ENCODE measurements around the gene SULT1C4. TPM values are rescaled to one million over a fixed set of nuclear protein-coding genes. Genes with fewer than 3 reads are reported as not detected.

The SULT1C4 gene
- total RNA-seq, 4 donors from 2014 or later, result 0.27 to 0.79 TPM; not detected in 2

DNA sequence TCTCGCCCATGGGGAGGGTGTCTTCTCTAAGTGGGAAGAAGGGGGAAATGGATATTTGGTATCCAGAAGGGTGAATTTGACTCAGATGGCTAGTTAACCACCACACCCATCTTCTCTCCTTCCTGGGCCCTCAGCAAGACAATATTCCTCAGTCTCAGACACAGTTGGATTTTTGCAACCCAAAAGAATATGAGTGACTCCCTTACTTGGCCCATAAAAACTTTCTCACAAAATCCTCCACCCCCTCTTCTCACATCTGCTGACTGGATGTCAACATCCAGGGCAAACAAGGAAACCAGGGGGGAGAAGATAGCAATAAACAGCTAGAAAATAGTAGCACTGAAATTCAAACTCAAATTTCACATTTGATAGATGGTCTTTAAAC lies 35.9 kb downstream of the SULT1C4 start:
- Histone ChIP-seq H3K27me3 (no peaks in the 10 kb centered on the region), H3K4me3 (no peak overlapping the region), H3K9me3 (no peaks in the 10 kb centered on the region), H3K36me3 (no peaks in the 10 kb centered on the region), H3K4me1 (no peaks in the 10 kb centered on the region), H3K27ac (no peak overlapping the region)
- TF ChIP-seq, protein P1, sequence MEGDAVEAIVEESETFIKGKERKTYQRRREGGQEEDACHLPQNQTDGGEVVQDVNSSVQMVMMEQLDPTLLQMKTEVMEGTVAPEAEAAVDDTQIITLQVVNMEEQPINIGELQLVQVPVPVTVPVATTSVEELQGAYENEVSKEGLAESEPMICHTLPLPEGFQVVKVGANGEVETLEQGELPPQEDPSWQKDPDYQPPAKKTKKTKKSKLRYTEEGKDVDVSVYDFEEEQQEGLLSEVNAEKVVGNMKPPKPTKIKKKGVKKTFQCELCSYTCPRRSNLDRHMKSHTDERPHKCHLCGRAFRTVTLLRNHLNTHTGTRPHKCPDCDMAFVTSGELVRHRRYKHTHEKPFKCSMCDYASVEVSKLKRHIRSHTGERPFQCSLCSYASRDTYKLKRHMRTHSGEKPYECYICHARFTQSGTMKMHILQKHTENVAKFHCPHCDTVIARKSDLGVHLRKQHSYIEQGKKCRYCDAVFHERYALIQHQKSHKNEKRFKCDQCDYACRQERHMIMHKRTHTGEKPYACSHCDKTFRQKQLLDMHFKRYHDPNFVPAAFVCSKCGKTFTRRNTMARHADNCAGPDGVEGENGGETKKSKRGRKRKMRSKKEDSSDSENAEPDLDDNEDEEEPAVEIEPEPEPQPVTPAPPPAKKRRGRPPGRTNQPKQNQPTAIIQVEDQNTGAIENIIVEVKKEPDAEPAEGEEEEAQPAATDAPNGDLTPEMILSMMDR (IDR thresholded peaks at IDR 0.05), result no peak
- no peak for TF ChIP-seq POLR2A (IDR thresholded peaks at IDR 0.05)
- no peak for TF ChIP-seq POLR2AphosphoS5 (IDR thresholded peaks at IDR 0.05)
- no peak for TF ChIP-seq EP300 (IDR thresholded peaks at IDR 0.05; ENCODE audit: low read depth)
- 81% methylated on average over 1 of the region's 1 CpG; no CpG with 5 or more reads in 1 of the 2 donors for WGBS, 2 donors (ENCODE audit: low coverage in 1 of 2)
- no peak for DNase-seq
- in situ Hi-C loops (cut with MboI; ENCODE audit: low pct_ligation_motif_present in 1 of 4, low pct_unique_long_range_greater_than_20kb in 1 of 4, low sequenced_read_pairs in 3 of 4) (loop anchor here in 1 of 4 donors (25.0 kb wide), 1 partner anchor 174 kb away; no protein-coding TSS in a partner anchor), intact Hi-C loops (cut with DNase I; ENCODE audit: low total_unique reads) (no loop called here)

DNA sequence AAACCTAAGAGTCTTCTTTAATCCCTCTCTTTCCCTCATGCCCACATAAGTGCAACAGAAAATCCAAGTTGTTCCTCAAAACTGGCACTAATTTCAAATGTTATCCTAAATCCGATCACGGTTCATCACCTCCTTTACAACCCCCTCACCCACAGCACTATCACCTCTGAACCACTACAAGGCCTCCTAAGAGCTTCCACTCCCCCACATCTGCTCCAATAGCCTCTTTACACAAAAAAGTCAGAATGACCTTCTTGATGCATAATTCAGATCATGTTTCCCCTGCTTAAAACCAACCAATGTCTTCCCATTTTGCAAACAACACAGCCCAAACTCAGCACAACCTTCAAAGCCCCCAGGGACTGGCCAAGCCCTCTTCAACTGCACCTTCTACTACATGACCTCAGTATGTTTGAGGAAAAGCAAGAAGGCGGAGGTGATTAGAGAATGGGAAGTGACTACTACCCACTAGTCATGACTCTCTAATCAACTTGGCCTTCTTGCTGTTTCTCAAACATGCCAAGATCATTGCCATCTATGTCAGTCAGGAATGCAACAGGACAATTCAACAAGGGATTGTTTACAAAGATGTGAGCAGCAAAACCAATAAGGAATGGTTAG lies 36.6 kb downstream of the SULT1C4 start:
- Histone ChIP-seq H3K4me3 (no peak overlapping the region), H3K4me1 (no peaks in the 10 kb centered on the region), H3K36me3 (no peaks in the 10 kb centered on the region), H3K27ac (no peak overlapping the region), H3K27me3 (no peaks in the 10 kb centered on the region), H3K9me3 (no peaks in the 10 kb centered on the region)
- intact Hi-C loops (cut with DNase I; ENCODE audit: low total_unique reads), result no loop called here
- 92 to 97% methylated on average over 3 of the region's 3 CpGs for WGBS, 2 donors (ENCODE audit: low coverage in 1 of 2)
- no peak for DNase-seq
- in situ Hi-C loops (cut with MboI; ENCODE audit: low pct_ligation_motif_present in 1 of 4, low pct_unique_long_range_greater_than_20kb in 1 of 4, low sequenced_read_pairs in 3 of 4), result loop anchor here in 1 of 4 donors (25.0 kb wide), 1 partner anchor 173 kb away; no protein-coding TSS in a partner anchor
- TF ChIP-seq, protein P1 (IDR thresholded peaks at IDR 0.05), result no peak
- TF ChIP-seq POLR2AphosphoS5 (IDR thresholded peaks at IDR 0.05), result no peak
- no peak for TF ChIP-seq POLR2A (IDR thresholded peaks at IDR 0.05)
- no peak for TF ChIP-seq EP300 (IDR thresholded peaks at IDR 0.05; ENCODE audit: low read depth)

DNA sequence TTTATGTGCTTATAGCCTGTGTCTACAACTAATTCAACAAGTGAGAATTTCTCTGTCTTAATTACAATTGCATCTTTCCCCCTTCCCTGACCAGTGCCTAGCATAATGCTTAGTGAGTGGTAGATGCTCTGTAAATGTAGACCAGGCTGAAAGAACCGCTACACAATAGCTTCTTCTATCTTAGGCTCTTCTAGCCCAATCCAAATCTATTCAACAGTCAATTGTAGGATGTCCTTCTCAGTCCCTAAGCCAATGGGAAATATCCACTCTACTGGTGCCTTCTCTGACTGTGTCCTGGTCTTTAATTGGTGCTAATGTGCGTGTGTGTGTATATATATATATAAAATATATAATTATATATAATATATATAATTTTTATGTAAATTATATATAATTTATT lies 37.2 kb downstream of the SULT1C4 start:
- Histone ChIP-seq H3K4me3 (no peak overlapping the region), H3K27ac (no peak overlapping the region), H3K9me3 (no peaks in the 10 kb centered on the region), H3K4me1 (no peaks in the 10 kb centered on the region), H3K36me3 (no peaks in the 10 kb centered on the region), H3K27me3 (no peaks in the 10 kb centered on the region)
- DNase-seq, result no peak
- 81 to 99% methylated on average over 2 of the region's 2 CpGs for WGBS, 2 donors (ENCODE audit: low coverage in 1 of 2)
- intact Hi-C loops (cut with DNase I; ENCODE audit: low total_unique reads) (no loop called here), in situ Hi-C loops (cut with MboI; ENCODE audit: low pct_ligation_motif_present in 1 of 4, low pct_unique_long_range_greater_than_20kb in 1 of 4, low sequenced_read_pairs in 3 of 4) (loop anchor here in 1 of 4 donors (25.0 kb wide), 1 partner anchor 172 kb away; no protein-coding TSS in a partner anchor)
- TF ChIP-seq EP300 (IDR thresholded peaks at IDR 0.05; ENCODE audit: low read depth) (no peak), POLR2A (IDR thresholded peaks at IDR 0.05) (no peak)

- in situ Hi-C loops (cut with MboI; ENCODE audit: low pct_ligation_motif_present in 1 of 4, low pct_unique_long_range_greater_than_20kb in 1 of 4, low sequenced_read_pairs in 3 of 4), result loop anchor here in 1 of 4 donors (25.0 kb wide), 1 partner anchor 170 kb away; no protein-coding TSS in a partner anchor
- no peaks in the 10 kb centered on the region for H3K36me3 ChIP-seq
- no peak overlapping the region for H3K4me3 ChIP-seq
- no peak overlapping the region for H3K27ac ChIP-seq
- H3K9me3 ChIP-seq, result no peaks in the 10 kb centered on the region
- TF ChIP-seq POLR2A (IDR thresholded peaks at IDR 0.05), result no peak
- no peak for TF ChIP-seq EP300 (IDR thresholded peaks at IDR 0.05; ENCODE audit: low read depth)
- no peak for TF ChIP-seq POLR2AphosphoS5 (IDR thresholded peaks at IDR 0.05)
- TF ChIP-seq, protein P1 (IDR thresholded peaks at IDR 0.05), result peak; percentile 11 to 62 (median 38)
- H3K4me1 ChIP-seq, result no peaks in the 10 kb centered on the region
- H3K27me3 ChIP-seq, result no peaks in the 10 kb centered on the region
- peak; percentile 22 for DNase-seq
- intact Hi-C loops (cut with DNase I; ENCODE audit: low total_unique reads), result no loop called here
- 46 to 50% methylated on average over 1 to 2 of the region's 2 CpGs for WGBS, 2 donors (ENCODE audit: low coverage in 1 of 2)
Measured at GRCh38 chr2:108417254-108417653, 39.5 kb downstream of the SULT1C4 start.
